Esophagus squamous epithelium (tissue), 4 donors: ENCODE measurements around the gene CLMP.

ENCODE experiments used
- CTCF ChIP-seq, 6 experiments: fragments of 450-650 bp in 4 of 6; fragments of 200-600 bp in 2 of 6; sonication (generic) in 2 of 6; IDR thresholded peaks; one replicate each; pipeline ENCODE4 v1.5.1; 2016 to 2019; ENCODE audit warnings: antibody characterized with exemption in 6 of 6, mild to moderate bottlenecking in 4 of 6, moderate library complexity in 4 of 6
- POLR2A ChIP-seq, 4 donors: fragments of 450-650 bp; IDR thresholded peaks; one replicate each; pipeline ENCODE4 v1.6.1; 2017; ENCODE audit warnings: antibody characterized with exemption in 4 of 4, mild to moderate bottlenecking in 4 of 4, moderate library complexity in 3 of 4

GRCh38 chr11:123080015-123080414 lies 115.0 kb downstream of the CLMP start:
- TF ChIP-seq CTCF (IDR thresholded peaks at IDR 0.05) (no peak), POLR2A (IDR thresholded peaks at IDR 0.05) (no peak)
